Measurements from ENCODE around the gene ACSM2A.
"Not testable (repeated sequence)": the region's sequence is repeated elsewhere in the genome, so short reads cannot be mapped to it uniquely, and the experiment has no call there.

ACSM2A gene

GRCh38 chr16:20483989-20484388 is 32.7 kb downstream of the ACSM2A start:
- not testable (repeated sequence) for DNase-seq (ENCODE audit: low spot score); H3K4me3 Mint-ChIP-seq; H3K36me3 Mint-ChIP-seq (ENCODE audit: low read depth); H3K27me3 Mint-ChIP-seq (ENCODE audit: low read depth); H3K27ac Mint-ChIP-seq; H3K4me1 Mint-ChIP-seq (ENCODE audit: low read depth); H3K9me3 Mint-ChIP-seq

GRCh38 chr16:20484726-20485125 is 33.4 kb downstream of the ACSM2A start:
- Mint-ChIP-seq H3K27ac (no peak overlapping the region), H3K36me3 (ENCODE audit: low read depth) (no peaks in the 10 kb centered on the region), H3K27me3 (ENCODE audit: low read depth) (no peaks in the 10 kb centered on the region), H3K4me3 (no peak overlapping the region), H3K4me1 (ENCODE audit: low read depth) (no peaks in the 10 kb centered on the region), H3K9me3 (no peaks in the 10 kb centered on the region)
- no peak for DNase-seq (ENCODE audit: low spot score)

GRCh38 chr16:20485408-20485807 is 34.1 kb downstream of the ACSM2A start:
- no peak overlapping the region for H3K4me3 Mint-ChIP-seq
- H3K4me1 Mint-ChIP-seq (ENCODE audit: low read depth) = no peaks in the 10 kb centered on the region
- DNase-seq (ENCODE audit: low spot score) = no peak
- H3K36me3 Mint-ChIP-seq (ENCODE audit: low read depth) = no peaks in the 10 kb centered on the region
- H3K27me3 Mint-ChIP-seq (ENCODE audit: low read depth) = no peaks in the 10 kb centered on the region
- no peak overlapping the region for H3K27ac Mint-ChIP-seq
- no peaks in the 10 kb centered on the region for H3K9me3 Mint-ChIP-seq

GRCh38 chr16:20490994-20491393 is 39.7 kb downstream of the ACSM2A start:
- not testable (repeated sequence) for H3K36me3 Mint-ChIP-seq (ENCODE audit: low read depth); H3K9me3 Mint-ChIP-seq; H3K27ac Mint-ChIP-seq; H3K27me3 Mint-ChIP-seq (ENCODE audit: low read depth); H3K4me1 Mint-ChIP-seq (ENCODE audit: low read depth); H3K4me3 Mint-ChIP-seq; DNase-seq (ENCODE audit: low spot score)

GRCh38 chr16:20491448-20491847 is 40.1 kb downstream of the ACSM2A start:
- H3K9me3 Mint-ChIP-seq; DNase-seq (ENCODE audit: low spot score); H3K4me3 Mint-ChIP-seq: not testable (repeated sequence)

GRCh38 chr16:20504418-20504817 is 53.1 kb downstream of the ACSM2A start:
- Mint-ChIP-seq H3K9me3 (peaks cover 38% of the 10 kb centered on the region), H3K27ac (no peak overlapping the region), H3K27me3 (ENCODE audit: low read depth) (no peaks in the 10 kb centered on the region), H3K4me3 (no peak overlapping the region), H3K36me3 (ENCODE audit: low read depth) (no peaks in the 10 kb centered on the region), H3K4me1 (ENCODE audit: low read depth) (no peaks in the 10 kb centered on the region)
- DNase-seq (ENCODE audit: low spot score) = no peak

More at GRCh38 chr16:20491448-20491847, 40.1 kb downstream of the ACSM2A start:
- not testable (repeated sequence) for H3K27me3 Mint-ChIP-seq (ENCODE audit: low read depth); H3K36me3 Mint-ChIP-seq (ENCODE audit: low read depth); H3K4me1 Mint-ChIP-seq (ENCODE audit: low read depth); H3K27ac Mint-ChIP-seq

- DNase-seq (ENCODE audit: low spot score) = no peak
- Mint-ChIP-seq H3K9me3 (peaks cover 38% of the 10 kb centered on the region), H3K36me3 (ENCODE audit: low read depth) (no peaks in the 10 kb centered on the region), H3K4me3 (no peak overlapping the region), H3K4me1 (ENCODE audit: low read depth) (no peaks in the 10 kb centered on the region), H3K27ac (no peak overlapping the region), H3K27me3 (ENCODE audit: low read depth) (no peaks in the 10 kb centered on the region)
Measured at GRCh38 chr16:20507280-20507679, 56.0 kb downstream of the ACSM2A start.

GRCh38 chr16:20510323-20510722 is 59.0 kb downstream of the ACSM2A start:
- H3K27me3 Mint-ChIP-seq (ENCODE audit: low read depth) = no peaks in the 10 kb centered on the region
- H3K4me1 Mint-ChIP-seq (ENCODE audit: low read depth) = no peaks in the 10 kb centered on the region
- no peak for DNase-seq (ENCODE audit: low spot score)
- no peak overlapping the region for H3K4me3 Mint-ChIP-seq
- no peaks in the 10 kb centered on the region for H3K36me3 Mint-ChIP-seq (ENCODE audit: low read depth)
- peaks cover 33% of the 10 kb centered on the region for H3K9me3 Mint-ChIP-seq
- H3K27ac Mint-ChIP-seq = no peak overlapping the region

DNA sequence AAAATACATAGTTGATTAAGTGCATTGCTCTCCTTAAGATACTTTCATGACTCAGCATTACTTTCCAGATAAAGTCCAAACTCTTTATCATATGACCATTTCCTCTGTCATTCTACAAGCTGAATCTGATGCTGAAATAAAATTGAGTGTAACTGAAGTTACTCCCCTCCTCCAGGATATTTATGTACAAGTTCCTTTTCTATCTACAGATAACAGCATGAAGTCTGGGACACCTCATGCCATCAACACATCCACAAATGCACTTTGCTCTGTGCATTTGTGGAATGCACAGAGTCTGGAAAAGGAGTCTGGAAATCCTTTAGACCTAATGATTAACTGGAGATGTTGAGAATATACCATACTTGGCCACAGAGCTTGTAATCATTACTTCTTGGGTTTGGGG is 64.4 kb downstream of the ACSM2A start:
- H3K36me3 Mint-ChIP-seq (ENCODE audit: low read depth) = no peaks in the 10 kb centered on the region
- no peaks in the 10 kb centered on the region for H3K9me3 Mint-ChIP-seq
- H3K4me3 Mint-ChIP-seq = no peak overlapping the region
- no peak for DNase-seq (ENCODE audit: low spot score)
- H3K4me1 Mint-ChIP-seq (ENCODE audit: low read depth) = no peaks in the 10 kb centered on the region
- H3K27me3 Mint-ChIP-seq (ENCODE audit: low read depth) = no peaks in the 10 kb centered on the region
- H3K27ac Mint-ChIP-seq = no peak overlapping the region

GRCh38 chr16:20517149-20517548 is 65.8 kb downstream of the ACSM2A start:
- Mint-ChIP-seq H3K4me3 (no peak overlapping the region), H3K27ac (no peak overlapping the region), H3K9me3 (no peaks in the 10 kb centered on the region), H3K36me3 (ENCODE audit: low read depth) (no peaks in the 10 kb centered on the region), H3K4me1 (ENCODE audit: low read depth) (no peaks in the 10 kb centered on the region), H3K27me3 (ENCODE audit: low read depth) (no peaks in the 10 kb centered on the region)
- DNase-seq (ENCODE audit: low spot score) = no peak

- DNase-seq (ENCODE audit: low spot score) = no peak
- no peak overlapping the region for H3K4me3 Mint-ChIP-seq
- no peaks in the 10 kb centered on the region for H3K9me3 Mint-ChIP-seq
- H3K4me1 Mint-ChIP-seq (ENCODE audit: low read depth) = no peaks in the 10 kb centered on the region
- no peaks in the 10 kb centered on the region for H3K27me3 Mint-ChIP-seq (ENCODE audit: low read depth)
- H3K27ac Mint-ChIP-seq = no peak overlapping the region
- H3K36me3 Mint-ChIP-seq (ENCODE audit: low read depth) = no peaks in the 10 kb centered on the region
Measured at GRCh38 chr16:20519231-20519630, 67.9 kb downstream of the ACSM2A start.

- H3K36me3 Mint-ChIP-seq (ENCODE audit: low read depth) = no peaks in the 10 kb centered on the region
- H3K27me3 Mint-ChIP-seq (ENCODE audit: low read depth) = no peaks in the 10 kb centered on the region
Measured at GRCh38 chr16:20520103-20520502, 68.8 kb downstream of the ACSM2A start.

DNA sequence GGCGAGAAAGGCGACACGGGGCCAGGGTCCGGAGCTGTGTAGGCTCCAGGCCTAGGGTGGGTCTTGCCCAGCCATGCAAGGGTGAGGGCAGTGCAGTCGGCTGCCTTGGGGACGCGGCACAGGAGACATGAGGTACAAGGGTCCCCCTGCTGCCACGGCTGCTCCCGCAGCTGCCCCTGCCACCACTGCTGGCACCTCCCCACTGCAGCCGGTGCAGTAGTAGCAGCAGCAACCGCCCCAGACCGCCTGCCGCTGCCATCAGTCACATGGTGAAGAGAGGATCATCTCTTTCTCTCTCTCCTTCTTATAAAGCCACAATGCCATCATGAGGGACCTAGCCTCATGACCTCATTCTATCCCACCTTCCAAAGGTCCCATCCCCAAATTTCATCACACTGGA is 80.5 kb downstream of the ACSM2A start:
- not testable (repeated sequence) for DNase-seq (ENCODE audit: low spot score); H3K9me3 Mint-ChIP-seq; H3K27me3 Mint-ChIP-seq (ENCODE audit: low read depth); H3K36me3 Mint-ChIP-seq (ENCODE audit: low read depth); H3K4me3 Mint-ChIP-seq; H3K27ac Mint-ChIP-seq; H3K4me1 Mint-ChIP-seq (ENCODE audit: low read depth)

More at GRCh38 chr16:20520103-20520502, 68.8 kb downstream of the ACSM2A start:
- no peak for DNase-seq (ENCODE audit: low spot score)
- H3K4me3 Mint-ChIP-seq = no peak overlapping the region
- H3K27ac Mint-ChIP-seq = no peak overlapping the region
- H3K9me3 Mint-ChIP-seq = no peaks in the 10 kb centered on the region
- no peaks in the 10 kb centered on the region for H3K4me1 Mint-ChIP-seq (ENCODE audit: low read depth)

- not testable (repeated sequence) for DNase-seq (ENCODE audit: low spot score); H3K4me1 Mint-ChIP-seq (ENCODE audit: low read depth); H3K27ac Mint-ChIP-seq; H3K36me3 Mint-ChIP-seq (ENCODE audit: low read depth); H3K27me3 Mint-ChIP-seq (ENCODE audit: low read depth); H3K4me3 Mint-ChIP-seq; H3K9me3 Mint-ChIP-seq
Measured at GRCh38 chr16:20532284-20532792, 81.0 kb downstream of the ACSM2A start.

DNA sequence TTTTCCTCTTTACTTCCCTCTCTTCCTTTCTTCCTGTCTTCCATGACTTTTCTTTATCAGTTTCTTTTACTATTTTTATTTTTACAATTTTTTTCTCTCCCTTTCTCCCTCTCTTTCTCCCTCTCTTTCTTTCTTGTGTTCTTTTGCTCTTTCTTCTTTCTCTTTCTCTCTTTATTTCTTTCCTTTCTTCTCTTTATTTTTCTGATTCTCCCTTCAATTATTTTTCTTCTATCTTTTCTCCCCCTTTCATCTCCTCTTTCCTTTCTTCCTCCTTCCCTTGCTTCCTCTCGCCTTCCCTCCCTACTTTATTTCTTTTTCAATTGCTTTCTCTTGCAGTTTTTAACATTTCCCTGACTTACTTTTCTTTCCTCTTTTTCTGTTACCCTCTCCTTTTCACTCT is 85.3 kb downstream of the ACSM2A start:
- not testable (repeated sequence) for H3K4me1 Mint-ChIP-seq (ENCODE audit: low read depth); H3K9me3 Mint-ChIP-seq; H3K27me3 Mint-ChIP-seq (ENCODE audit: low read depth); H3K36me3 Mint-ChIP-seq (ENCODE audit: low read depth); DNase-seq (ENCODE audit: low spot score); H3K27ac Mint-ChIP-seq; H3K4me3 Mint-ChIP-seq

All from T-helper 2 cell treated with Interferon-gamma antibody and Interleukin-4, amounts not matched to agents 5 μg/mL and 100 μg/mL, for 36 hours (primary cell).